ENCODE results near the gene CST6.
"Not testable (repeated sequence)": the region's sequence is repeated elsewhere in the genome, so short reads cannot be mapped to it uniquely, and the experiment has no call there.

CST6 gene

DNA sequence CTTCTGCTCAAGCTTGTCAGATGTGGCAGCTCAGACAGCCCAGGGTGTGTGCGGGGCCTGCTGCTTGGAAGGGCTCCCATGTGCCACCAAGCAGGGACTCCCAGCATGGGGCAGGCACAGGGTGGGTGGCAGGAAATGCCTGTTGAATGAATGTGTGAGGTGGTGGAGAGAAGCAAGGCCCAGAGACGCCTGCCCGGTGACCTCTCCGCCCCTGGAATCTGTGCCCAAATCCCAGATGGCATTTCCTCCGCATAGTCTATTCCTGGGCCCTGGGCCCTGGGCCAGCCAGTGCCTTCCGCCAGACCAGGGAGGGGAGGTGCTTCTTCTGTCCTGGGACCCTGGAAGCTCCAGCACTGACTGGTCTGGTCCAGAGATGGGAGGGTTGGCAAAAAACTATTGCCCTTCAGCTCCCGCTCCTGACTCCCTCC lies 3.7 kb downstream of the CST6 start:
- no peak for DNase-seq (ENCODE audit: low spot score)

DNA sequence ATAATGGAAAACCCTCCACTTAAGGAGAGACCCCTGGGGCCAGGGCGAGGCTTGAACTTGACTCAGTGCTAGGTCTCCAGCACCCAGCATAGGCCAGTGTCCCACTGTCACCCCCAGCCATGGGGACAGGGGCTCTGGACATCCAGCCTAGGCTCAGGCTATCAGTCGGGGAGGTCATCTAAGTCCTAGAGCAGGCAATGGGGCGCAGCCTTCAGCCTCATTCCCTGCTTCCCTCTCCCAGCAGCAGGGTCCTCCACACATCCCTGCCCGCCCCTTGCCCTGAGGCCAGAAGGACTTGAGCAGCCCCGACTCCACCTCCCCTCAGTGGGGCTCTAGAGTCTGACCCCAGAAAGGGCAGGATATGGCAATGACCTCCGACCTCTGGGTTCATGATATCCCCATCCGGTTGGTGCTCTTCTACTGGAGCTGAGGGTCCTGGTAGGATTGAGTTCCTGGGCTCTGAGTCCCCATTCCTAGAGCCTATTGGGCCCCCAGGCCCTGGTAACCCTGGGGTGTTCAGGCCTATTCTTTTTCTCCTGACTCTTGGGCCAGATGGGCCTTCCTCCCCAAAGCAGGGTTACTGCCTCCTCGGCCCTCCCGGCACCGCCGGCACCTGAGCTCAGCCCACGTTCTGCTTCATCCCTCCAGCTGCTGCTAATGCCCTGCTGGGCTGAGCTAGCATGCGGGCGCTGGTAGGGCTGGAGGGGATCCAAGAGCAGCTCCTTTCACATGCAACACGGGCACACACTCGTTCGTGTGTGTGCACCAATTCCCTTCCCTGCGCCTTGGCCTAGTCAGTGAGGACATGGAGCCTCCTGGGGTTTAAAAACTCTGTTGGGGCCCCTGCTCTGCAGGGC lies 4.4 kb downstream of the CST6 start:
- no peak for DNase-seq (ENCODE audit: low spot score)

DNA sequence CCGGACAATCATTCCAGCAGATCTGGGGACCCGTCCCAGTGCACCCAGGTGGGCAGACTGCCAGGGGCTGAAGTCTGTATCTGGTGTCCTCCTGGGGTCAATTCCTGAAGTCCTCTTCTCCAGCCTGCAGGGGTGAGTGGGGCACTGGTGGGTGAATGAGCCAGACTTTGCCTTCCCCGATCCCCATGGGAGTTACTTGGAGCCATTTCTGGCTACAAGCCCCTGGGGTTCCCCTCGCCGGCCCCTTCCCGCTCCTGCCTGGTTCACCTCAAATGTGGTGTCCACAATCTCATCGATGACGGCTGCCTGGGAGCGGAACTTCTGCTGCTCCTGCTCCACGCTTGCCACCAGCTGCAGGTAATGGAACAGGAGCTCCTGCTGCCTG lies 5.0 kb downstream of the CST6 start:
- DNase-seq (ENCODE audit: low spot score), result no peak

DNA sequence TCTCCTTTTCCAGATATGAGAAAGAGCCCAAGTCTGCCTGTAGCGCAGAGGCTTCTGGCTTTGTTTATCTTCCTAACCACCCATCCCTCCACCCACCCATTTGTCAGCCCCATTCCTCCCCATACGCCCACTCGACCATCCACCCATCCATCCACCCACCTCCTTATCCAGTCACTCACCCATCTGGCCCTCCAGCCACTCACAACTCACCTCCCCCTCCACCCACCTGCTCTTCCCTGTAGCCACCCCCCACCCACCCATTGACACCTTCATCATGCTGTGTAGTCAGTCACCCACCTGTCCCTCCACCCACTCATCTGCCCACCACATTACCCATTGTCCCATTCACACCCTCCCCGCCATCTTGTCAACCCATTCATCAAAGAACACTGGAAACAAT lies 5.5 kb downstream of the CST6 start:
- no peak for DNase-seq (ENCODE audit: low spot score)

DNA sequence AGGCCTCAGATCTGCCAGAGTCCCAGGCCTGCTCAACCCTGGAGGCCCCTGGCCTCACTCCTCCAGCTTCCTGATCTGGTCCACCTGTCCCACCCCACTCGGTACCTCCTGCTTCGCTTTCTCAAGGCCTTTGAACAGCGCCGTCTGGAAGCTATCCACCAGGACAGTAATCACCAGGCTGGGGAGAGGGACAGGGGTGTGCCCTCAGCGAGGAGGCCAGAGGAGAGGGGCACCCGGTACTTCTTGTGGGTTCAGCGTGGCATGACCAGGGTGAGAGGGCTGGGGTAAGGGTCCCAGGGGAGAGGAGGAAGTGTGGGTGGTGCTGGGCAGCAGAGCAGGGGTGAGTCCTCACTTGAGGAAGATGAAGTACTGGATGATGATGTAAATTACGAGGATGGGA lies 8.4 kb downstream of the CST6 start:
- DNase-seq (ENCODE audit: low spot score), result no peak

DNA sequence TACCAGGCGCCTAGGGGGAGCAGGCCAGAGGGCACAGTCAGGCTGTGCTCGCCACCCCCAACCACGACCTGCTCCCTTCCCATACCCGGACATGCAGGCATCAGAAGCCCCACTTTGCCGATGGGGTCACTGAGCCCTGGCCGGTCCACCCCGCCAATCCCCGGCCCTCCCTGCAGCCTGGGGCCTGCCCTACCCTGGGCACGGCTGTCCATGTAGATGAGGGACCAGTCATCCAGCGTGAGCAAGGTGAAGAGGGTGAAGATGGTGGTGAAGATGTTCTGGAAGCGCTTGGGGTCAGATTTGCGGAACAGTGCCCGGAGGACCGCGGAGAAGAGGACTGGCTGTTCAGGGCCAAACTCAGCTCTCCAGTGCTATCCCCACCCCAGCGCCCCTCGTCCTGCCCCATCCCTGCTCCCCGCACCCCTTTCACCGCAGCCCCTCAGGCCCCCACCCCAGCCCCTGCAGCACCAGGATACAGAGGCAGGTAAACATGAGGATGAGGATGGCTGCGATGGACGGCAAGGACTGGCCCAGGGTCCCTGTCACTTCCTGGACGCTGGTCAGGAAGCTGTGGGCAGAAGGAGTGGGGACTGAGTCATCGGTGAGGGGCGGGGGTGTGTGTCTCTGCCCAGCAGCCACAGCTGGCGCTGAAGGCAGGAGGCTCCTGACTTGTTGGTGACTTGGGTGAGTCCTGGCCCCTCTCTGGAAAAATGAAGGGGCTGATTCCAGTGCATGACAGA lies 9.0 kb downstream of the CST6 start:
- no peak for DNase-seq (ENCODE audit: low spot score)

DNA sequence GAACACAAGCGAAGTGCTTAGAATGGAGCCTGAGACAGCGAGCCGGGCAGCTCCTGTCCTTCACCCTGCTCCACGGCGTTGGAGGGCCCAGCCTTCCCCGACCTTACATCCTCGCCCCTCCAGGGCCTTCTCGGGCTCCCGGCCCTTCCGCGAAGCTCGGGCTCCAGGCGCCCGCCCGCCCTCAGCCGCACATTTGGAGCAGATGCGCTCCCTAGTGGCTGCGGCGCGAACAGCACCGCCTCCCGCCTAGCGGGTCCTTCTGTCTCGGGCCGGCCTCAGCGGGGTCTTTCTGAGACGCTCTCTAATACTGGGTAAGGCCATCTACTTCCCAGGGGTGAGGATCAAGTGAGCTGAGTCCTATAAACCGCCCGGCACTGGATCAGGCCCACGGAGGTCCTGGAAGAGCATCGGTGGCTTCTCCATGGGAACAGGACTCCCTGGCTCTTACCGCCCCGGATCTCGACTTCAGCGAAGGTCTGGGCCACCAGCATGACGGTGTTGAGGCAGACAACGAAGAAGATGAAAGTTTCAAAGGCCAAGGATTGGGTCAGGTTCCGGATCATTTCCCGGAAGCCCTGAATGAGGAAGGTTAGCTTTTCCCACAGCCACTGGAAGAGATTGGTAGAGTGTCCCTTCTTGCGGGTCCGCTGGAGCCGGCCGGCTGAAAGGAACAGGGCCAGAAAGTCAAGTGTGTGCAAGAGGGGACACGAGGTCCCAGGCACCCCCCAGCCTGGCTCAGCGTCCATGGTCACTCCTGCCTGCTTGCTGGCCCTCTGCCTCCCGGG lies 10.8 kb downstream of the CST6 start:
- peak; percentile 91 for DNase-seq (ENCODE audit: low spot score)

DNA sequence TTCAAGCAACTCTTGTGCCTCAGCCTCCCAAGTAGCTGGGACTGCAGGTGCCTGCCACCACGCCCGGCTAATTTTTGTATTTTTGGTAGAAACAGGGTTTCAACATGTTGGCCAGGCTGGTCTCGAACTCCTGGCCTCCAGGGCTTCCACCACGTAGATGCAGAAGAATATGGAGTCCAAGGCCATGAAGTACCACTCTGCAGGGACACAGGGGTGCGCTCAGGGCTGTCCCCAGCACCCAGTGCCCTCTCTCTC lies 11.3 kb downstream of the CST6 start:
- DNase-seq (ENCODE audit: low spot score), result not testable (repeated sequence)

DNA sequence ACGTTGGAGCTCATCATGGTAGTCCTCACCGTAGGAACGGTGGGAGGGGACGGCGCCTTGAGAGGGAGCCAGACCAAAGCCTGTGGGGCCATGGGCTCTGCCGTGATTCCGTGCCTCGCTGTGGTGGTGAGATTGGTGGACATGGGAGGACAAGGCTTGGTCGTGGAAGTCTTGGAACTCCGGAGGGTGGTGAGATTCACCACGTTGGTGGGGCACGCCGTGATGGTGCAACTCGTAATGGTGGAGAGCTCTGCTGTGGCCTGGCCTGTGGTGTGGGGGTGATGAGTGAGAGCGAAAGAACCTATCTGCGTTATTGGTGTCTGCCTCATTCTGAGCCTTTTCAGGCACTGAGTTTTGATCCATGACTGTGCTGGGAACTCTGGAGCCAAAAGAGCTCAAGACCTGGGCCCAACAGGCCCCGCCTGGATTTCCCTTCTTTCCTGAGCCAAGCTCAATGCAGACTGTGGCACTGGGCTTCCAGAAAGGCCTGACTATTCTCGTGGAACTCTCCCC lies 14.3 kb downstream of the CST6 start, which contains the start of gene CATSPER1:
TSS of gene CATSPER1 (minus strand) at position 463 of the 513 bp plus-strand sequence. CDS start at position 363, 100 bp downstream.
- no peak for DNase-seq (ENCODE audit: low spot score)

DNA sequence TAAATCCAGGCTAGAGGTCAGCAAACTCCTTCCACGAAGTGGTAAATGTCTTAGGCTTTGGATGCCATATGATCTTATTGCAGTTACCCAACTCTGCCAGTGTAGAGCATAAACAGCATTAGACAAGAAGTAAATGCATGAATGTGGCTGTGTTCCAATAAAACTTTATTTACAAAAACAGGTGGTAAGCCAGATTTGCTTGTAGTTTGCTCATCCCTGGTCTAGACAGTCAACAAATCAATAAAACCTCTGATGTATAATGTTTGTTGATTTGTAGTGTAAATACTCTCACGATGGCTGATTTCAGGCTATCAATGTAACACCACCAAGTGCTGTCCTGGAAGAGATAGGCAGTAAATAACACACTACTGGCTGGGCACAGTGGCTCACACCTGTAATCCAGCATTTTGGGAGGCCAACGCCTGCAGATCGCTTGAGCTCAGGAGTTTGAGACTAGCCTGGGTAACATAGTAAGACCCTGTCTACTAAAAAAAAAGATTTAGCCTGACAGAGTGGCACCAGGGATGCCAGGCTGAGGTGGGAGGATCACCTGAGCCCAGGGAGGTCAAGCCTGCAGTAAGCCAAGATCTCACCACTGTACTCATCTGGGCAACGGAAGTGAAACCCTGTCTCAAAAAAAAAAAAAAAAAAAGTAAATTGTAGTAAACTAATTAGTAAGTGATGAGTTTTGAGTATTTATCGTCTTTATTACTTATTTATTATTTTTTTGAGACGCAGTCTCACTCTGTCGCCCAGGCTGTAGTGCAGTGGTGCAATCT lies 21.3 kb downstream of the CST6 start:
- no peak for DNase-seq (ENCODE audit: low spot score)

DNA sequence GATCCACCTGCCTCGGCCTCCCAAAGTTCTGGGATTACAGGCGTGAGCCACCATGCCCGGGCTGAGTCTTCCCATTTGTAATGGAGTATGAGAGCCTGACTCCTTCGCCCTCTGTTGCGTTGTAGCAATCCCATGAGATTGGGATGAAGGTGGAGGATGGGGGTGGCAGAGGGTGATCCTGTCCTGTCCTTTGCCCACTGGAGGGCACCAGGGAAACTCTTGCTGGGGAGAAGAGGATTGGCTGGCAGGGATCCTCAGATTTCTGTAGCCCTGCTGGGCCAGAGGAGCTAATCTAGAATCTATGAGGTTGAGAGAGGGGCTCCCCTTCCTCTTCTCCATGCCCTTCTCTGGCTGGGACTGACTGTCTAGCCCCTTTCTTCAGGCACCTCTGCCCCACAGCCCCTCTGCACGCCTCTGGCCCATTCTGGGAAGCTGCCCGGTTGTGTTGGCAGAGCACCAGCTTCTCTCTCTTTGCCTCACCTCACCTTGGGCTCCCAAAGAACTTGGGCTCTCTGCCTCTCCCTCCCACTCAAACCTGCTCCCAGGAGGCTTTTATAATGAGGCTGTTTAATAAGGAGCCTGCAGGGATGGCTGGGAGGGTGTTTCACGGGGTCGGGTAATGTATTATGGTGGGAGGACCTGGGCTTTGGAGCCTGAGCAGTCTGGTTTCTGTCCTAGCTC lies 24.0 kb downstream of the CST6 start:
- no peak for DNase-seq (ENCODE audit: low spot score)

DNA sequence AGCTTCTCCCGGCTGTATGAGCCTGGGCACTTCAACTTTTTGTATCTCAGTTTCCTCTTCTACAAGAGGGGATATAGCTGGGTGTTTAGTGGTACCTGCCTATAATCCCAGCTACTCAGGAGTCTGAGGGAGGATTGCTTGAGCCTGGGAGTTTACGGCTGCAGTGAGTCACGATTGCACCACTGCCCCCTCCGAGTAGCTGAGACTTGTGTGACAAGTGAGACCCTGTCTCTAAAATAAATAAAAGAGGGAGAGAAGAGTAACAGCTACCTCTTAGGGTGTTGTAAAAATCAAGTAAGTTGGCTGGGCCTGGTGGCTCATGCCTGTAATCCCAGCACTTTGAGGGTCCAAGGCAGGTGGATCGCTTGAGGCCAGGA lies 24.5 kb downstream of the CST6 start:
- DNase-seq (ENCODE audit: low spot score), result no peak

DNA sequence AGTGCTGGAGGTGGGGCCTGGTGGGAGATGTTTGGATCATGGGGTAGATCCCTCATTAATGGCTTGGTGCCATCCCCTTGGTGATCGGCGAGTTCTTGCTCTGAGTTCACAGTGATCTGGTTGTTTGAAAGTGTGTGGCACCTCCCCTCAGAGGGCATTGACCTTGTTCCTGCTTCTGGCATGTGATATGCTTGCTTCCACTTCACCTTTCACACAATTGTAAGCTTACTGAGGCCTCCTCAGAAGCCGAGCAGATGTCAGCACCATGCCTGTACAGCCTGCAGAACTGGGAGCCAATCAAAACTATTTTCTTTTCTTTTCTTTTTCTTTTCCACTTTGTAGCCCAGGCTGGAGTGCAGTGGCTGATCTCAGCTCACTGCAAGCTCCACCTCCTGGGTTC lies 25.5 kb downstream of the CST6 start:
- no peak for DNase-seq (ENCODE audit: low spot score)

DNA sequence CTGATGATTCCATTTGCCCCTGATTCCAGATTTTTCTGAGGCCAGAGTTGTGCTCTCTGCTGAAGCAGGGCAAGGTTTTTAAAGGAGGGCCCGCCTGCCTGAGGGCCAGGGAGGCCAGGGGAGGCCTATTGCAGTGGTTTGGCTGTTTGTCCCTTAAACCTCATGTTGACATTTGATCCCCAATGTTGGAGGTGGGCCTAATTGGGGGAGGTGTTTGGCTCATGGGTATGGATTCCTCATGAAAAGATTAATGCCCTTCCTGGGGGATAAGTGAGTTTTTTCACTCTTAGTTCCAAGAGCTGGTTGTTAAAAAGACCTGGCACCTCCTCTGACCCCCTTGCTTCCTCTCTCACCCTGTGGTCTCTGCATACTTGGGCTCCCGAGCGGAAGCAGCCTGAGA lies 28.0 kb downstream of the CST6 start:
- DNase-seq (ENCODE audit: low spot score), result no peak

DNA sequence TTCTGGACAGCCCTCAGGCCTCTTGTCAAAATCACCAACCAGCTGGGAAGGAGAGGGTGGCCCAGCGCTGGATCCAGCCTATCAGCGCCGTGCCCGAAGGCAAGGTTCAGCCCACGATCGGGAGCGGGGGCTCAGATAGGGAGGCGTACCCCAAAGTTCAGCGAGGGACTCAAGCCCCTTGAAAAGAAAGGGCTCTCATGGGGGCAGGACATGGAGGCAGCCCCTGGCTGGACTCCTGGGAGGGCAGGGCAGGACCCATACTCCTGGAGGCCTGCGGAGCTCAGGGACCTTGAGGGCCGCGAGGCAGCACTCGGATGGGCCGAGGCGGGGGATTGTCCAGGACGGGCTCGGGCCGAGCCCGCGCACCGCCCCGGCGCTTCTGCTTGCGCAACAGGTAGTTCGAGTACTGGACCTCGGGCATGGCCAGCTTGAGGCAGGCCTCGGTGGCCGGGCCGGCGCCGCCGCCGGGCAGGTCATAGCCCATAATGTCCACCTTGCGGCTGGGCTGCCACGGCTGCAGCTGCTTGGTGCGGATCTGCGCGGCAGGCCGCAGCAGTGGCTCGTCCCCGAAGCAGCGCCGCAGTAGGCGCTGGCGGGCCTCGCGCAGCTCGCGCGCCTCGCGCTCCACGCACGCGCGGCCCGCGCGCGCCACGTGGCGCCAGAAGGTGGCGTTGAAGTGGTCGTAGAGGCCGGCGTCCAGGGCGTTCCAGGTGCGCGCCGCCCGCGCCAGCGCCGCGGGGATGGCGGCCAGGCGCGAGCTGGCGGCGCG lies 30.6 kb downstream of the CST6 start:
- DNase-seq (ENCODE audit: low spot score), result no peak

DNA sequence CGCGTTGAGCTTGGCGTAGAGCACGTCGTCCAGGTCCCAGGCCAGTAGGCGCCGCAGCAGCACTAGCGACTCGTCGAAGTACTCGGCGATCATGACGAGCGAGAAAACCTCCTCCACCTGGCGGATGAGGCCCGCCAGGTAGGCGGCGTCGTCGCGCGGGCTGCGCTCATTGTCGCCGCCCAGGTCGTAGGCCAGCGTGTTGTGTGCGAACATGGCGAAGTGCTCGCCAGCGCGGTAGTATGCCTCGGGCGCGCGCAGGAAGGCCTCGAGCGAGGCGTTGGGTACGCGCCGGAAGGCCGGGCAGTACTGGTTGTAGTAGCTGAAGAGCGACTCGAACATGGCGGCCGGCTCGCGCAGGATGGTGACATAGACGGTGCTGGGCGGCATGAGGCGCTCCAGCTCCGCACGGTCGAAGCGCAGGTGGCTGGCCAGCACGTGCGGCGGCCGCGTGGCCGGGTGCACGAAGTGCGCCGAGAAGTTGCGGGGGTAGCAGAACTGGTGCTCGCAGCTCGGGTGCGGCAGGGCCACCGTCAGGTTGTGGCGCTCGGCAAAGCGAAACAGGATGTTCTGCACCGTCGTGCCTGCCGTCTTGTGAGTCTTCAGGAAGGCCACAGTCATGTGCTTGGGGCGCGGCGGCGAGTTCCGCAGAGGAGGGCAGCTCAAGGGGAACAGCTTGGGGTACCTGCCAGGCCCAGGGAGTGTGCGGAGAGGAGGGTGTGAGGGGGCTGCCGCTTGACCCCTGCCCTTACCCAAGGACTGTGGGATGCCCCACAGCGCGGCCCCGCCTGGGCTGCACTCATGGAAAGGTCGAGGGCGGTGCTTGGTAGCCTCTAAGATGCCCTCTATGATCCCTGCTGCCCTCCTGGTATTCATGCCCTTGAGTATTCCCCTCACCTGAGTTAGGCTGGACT lies 31.4 kb downstream of the CST6 start:
- DNase-seq (ENCODE audit: low spot score), result no peak

DNA sequence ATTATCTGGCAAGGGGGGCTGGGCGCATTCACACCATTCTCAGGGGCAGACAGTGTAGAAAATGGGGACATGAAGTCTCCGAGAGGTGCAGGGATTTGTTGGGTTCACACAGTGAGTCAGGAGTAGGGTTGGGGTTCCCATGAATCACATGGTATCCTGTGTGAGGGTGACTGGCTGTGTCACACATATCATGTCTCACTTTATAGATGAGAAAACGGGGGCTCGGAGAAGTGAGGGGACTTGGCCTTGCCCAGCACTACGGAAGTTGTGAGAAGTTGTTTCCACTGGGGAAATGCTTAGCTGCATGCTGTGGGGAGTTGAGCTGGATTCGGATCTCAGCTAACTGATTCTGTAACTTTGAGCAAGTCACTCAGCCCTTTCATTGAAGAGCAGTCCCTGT lies 32.9 kb downstream of the CST6 start:
- no peak for DNase-seq (ENCODE audit: low spot score)

DNA sequence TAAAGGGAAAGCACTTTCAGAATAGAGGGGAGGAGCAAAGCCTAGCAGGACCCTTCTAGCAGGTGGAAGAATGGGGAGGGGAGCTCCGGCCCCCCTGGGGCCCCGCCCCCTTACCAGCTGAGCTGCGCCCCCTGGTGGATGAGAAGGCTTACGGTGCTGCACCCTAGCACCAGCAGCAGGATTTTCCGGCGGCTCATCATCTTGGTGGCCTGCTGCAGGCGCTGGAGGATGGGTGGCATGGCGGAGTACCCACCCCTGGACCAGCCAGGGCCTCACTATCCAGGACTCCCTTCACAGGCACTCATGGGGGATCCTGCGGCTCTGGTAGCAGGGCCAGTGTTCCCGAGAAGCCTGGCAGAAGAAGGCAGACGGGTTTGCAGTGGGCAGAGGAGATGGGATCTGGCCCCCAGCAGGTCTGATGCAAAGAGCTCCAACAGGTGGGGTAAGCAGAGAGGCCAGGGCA lies 33.4 kb downstream of the CST6 start:
- DNase-seq (ENCODE audit: low spot score), result peak; percentile 96

DNA sequence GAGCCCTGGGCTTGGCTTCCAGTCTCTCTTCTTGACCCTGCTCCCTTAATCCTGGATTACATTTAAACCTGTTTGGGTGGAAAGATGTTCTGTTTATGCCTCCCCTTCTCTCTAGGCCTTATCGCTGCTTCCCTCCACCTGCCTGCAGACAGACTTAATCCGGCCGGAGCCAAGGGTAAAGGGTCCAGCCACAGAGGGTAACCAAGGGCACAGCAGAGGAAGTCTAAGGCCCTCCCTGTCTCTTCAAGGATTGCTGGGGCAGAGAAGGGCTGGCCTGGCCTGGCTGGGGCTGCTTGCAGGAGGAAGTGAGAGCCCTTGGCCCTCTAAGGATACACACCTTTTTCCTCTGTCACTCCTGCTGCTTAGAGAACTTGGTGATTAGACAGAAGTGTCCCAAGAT lies 35.1 kb downstream of the CST6 start:
- DNase-seq (ENCODE audit: low spot score), result no peak

Data from HuH-7.5 (cell line).